Keratinocyte (primary cell): Measurements from ENCODE around the gene CTNNA2. TPM values are rescaled to one million over a fixed set of nuclear protein-coding genes. Genes with fewer than 3 reads are reported as not detected.

ENCODE experiments used
- DNase-seq: peaks from one replicate; pipeline ENCODE4 v3.0.0-alpha.2; 2011; ENCODE audit warnings: low read depth, missing footprints, low spot score
- FAIRE-seq: peaks from 2 replicates; lab custom pipeline; 2011; peaks lifted over from hg19 to GRCh38; lab: Jason Lieb, UNC
- H2AFZ ChIP-seq: 2 replicates; pipeline ENCODE4 v1.6.0; 2012; ENCODE audit warnings: low read length, control low read depth, inconsistent platforms; ENCODE audit not compliant: control insufficient read depth
- H3K27ac ChIP-seq: 2 replicates; pipeline ENCODE4 v1.5.1; 2011; ENCODE audit warnings: low read length; ENCODE audit not compliant: control insufficient read depth, insufficient read depth
- H3K27me3 ChIP-seq: 3 replicates; pipeline ENCODE4 v1.6.0; 2011; ENCODE audit warnings: low read length; ENCODE audit not compliant: control insufficient read depth, insufficient read depth; ENCODE audit errors: extremely low read depth
- H3K36me3 ChIP-seq, 2 experiments: 2 replicates in 1 of 2; 3 replicates in 1 of 2; pipeline ENCODE4 v1.5.1; 2011; ENCODE audit warnings: low read length in 2 of 2, mild to moderate bottlenecking in 1 of 2; ENCODE audit not compliant: control insufficient read depth in 2 of 2, insufficient read depth in 2 of 2; ENCODE audit errors: extremely low read depth in 1 of 2
- H3K4me1 ChIP-seq: 3 replicates; pipeline ENCODE4 v1.5.1; 2011; ENCODE audit warnings: low read length; ENCODE audit not compliant: control insufficient read depth, insufficient read depth; ENCODE audit errors: extremely low read depth
- H3K4me2 ChIP-seq: 3 replicates; pipeline ENCODE4 v1.6.0; 2011; ENCODE audit warnings: low read depth, low read length; ENCODE audit not compliant: control insufficient read depth, insufficient read depth; ENCODE audit errors: extremely low read depth
- H3K4me3 ChIP-seq, 3 experiments: fragments of 200-600 bp in 1 of 3; sonication (generic) in 1 of 3; 2 replicates in 2 of 3; 3 replicates in 1 of 3; pipeline ENCODE4 v1.5.1; 2011 to 2016; ENCODE audit warnings: low read length in 3 of 3, mild to moderate bottlenecking in 3 of 3, control low read depth in 2 of 3, inconsistent platforms in 1 of 3, low read depth in 1 of 3, mixed read lengths in 1 of 3, mixed run types in 1 of 3, moderate library complexity in 1 of 3; ENCODE audit not compliant: control insufficient read depth in 2 of 3, insufficient read depth in 2 of 3; ENCODE audit errors: extremely low read depth in 1 of 3
- H3K79me2 ChIP-seq: 2 replicates; pipeline ENCODE4 v1.6.0; 2012; ENCODE audit warnings: low read length; ENCODE audit not compliant: control insufficient read depth, insufficient read depth
- H3K9ac ChIP-seq: 3 replicates; pipeline ENCODE4 v1.6.0; 2011; ENCODE audit warnings: low read length; ENCODE audit not compliant: control insufficient read depth, insufficient read depth; ENCODE audit errors: extremely low read depth
- H3K9me1 ChIP-seq: 3 replicates; pipeline ENCODE4 v1.6.0; 2011; ENCODE audit warnings: low read length; ENCODE audit not compliant: control insufficient read depth, insufficient read depth; ENCODE audit errors: extremely low read depth
- H3K9me3 ChIP-seq: 2 replicates; pipeline ENCODE4 v1.5.1; 2012; ENCODE audit warnings: low read depth, low read length; ENCODE audit not compliant: control insufficient read depth
- H4K20me1 ChIP-seq: 3 replicates; pipeline ENCODE4 v1.6.0; 2011; ENCODE audit warnings: low read length; ENCODE audit not compliant: control insufficient read depth, insufficient read depth; ENCODE audit errors: extremely low read depth
- CTCF ChIP-seq, 3 experiments: IDR thresholded peaks in 1 of 3; conservative IDR thresholded peaks in 1 of 3; optimal IDR thresholded peaks in 1 of 3; 2 replicates in 2 of 3; 3 replicates in 1 of 3; pipeline versions ENCODE3 to v1.5.1; 2011; ENCODE audit warnings: low read length in 3 of 3, mild to moderate bottlenecking in 3 of 3, moderate library complexity in 2 of 3, control low read depth in 1 of 3, inconsistent platforms in 1 of 3; ENCODE audit not compliant: insufficient read depth in 2 of 3; ENCODE audit errors: extremely low read depth in 1 of 3
- EZH2 ChIP-seq: IDR thresholded peaks from one replicate; pipeline ENCODE4 v1.6.1; 2012; ENCODE audit warnings: inconsistent platforms, mild to moderate bottlenecking, low read length, moderate library complexity
- dilution Hi-C: fragments of 300-500 bp; cut with MboI; formaldehyde crosslinking; loops from one replicate; pipeline ENCODE4 v1.7.0; 2020; ENCODE audit warnings: low sequenced_read_pairs; ENCODE audit not compliant: extremely low pct_ligation_motif_present
- polyA plus RNA-seq, 5 experiments: library from polyadenylated mRNA; depleted of rRNA in 3 of 5; stranded (reverse) in 3 of 5; stranded (forward) in 1 of 5; unstranded in 1 of 5; fragments of >200 nt; gene quantifications; 1 replicate in 1 of 5; 2 replicates in 3 of 5; 3 replicates in 1 of 5; pipeline versions ENCODE4 v1.2.1 to v1.2.3, GENCODE V29; 2011 to 2012; ENCODE audit warnings: missing spikeins in 2 of 5, low read depth in 1 of 5, low replicate concordance in 1 of 5

The CTNNA2 gene
- polyA plus RNA-seq, 1 donor (not counting 4 experiments of a cell fraction or from before 2014, with no cell fraction given) = not detected

- H3K79me2 ChIP-seq = no peaks in the 10 kb centered on the region
- no peaks in the 10 kb centered on the region for H3K9me1 ChIP-seq
- DNase-seq (no peak), FAIRE-seq (no peak)
- no peaks in the 10 kb centered on the region for H4K20me1 ChIP-seq
- no peaks in the 10 kb centered on the region for H3K27me3 ChIP-seq
- dilution Hi-C loops = no loop called here
- no peaks in the 10 kb centered on the region for H3K4me1 ChIP-seq
- TF ChIP-seq EZH2 (no peak), CTCF (optimal IDR thresholded peaks at IDR 0.05 in 1 of 3, IDR thresholded peaks at IDR 0.05 in 1 of 3, conservative IDR thresholded peaks at IDR 0.05 in 1 of 3; ENCODE audit: extremely low read depth in 1 of 3, insufficient read depth in 2 of 3, low read length in 3 of 3) (no peak)
- H3K36me3 ChIP-seq = no peaks in the 10 kb centered on the region
- no peak overlapping the region for H2AFZ ChIP-seq
- no peaks in the 10 kb centered on the region for H3K9me3 ChIP-seq
- no peak overlapping the region for H3K4me2 ChIP-seq
- no peak overlapping the region for H3K9ac ChIP-seq
- no peak overlapping the region for H3K4me3 ChIP-seq
- no peak overlapping the region for H3K27ac ChIP-seq
Measured at GRCh38 chr2:80348953-80349352, 836.1 kb downstream of the CTNNA2 start.

GRCh38 chr2:80351231-80351630 is 838.4 kb downstream of the CTNNA2 start:
- H3K79me2 ChIP-seq = no peaks in the 10 kb centered on the region
- H3K4me3 ChIP-seq = no peak overlapping the region
- no peaks in the 10 kb centered on the region for H3K4me1 ChIP-seq
- no peaks in the 10 kb centered on the region for H3K9me3 ChIP-seq
- no peak overlapping the region for H2AFZ ChIP-seq
- no peak overlapping the region for H3K9ac ChIP-seq
- FAIRE-seq (no peak), DNase-seq (no peak)
- no peak for TF ChIP-seq EZH2
- TF ChIP-seq CTCF (optimal IDR thresholded peaks at IDR 0.05 in 1 of 3, IDR thresholded peaks at IDR 0.05 in 1 of 3, conservative IDR thresholded peaks at IDR 0.05 in 1 of 3; ENCODE audit: extremely low read depth in 1 of 3, insufficient read depth in 2 of 3, low read length in 3 of 3) = no peak
- no peaks in the 10 kb centered on the region for H3K36me3 ChIP-seq
- H3K9me1 ChIP-seq = no peaks in the 10 kb centered on the region
- H4K20me1 ChIP-seq = no peaks in the 10 kb centered on the region
- no peaks in the 10 kb centered on the region for H3K27me3 ChIP-seq
- dilution Hi-C loops = no loop called here
- H3K4me2 ChIP-seq = no peak overlapping the region
- no peak overlapping the region for H3K27ac ChIP-seq
